ENCODE measurements around the gene PAPLN.

Gene PAPLN

DNA sequence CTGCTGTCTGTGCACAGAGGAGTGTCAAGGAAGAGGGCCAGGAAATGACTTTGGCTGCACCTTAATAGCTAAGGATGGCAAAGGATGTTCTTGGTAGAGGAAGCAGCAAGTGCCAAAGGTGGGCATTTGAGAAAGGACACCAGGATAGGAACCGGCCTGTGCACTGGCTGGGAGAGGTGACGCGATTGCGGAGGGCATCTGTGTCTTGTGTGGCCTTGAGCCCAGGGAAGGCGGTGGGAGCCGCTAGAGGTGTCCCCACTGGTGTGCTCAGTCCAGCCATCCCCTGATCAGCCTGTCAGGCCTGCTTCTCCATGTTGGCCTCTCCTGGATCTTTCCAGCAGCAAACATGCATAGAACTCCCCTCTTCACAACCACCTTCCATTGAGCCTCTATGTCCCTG is 30.2 kb downstream of the PAPLN start:
- Histone ChIP-seq H3K27ac (no peak overlapping the region), H3K9ac (no peak overlapping the region), H3K4me1 (peaks cover 22% of the 10 kb centered on the region), H3K4me2 (no peak overlapping the region), H3K4me3 (no peak overlapping the region), H3K9me3 (no peaks in the 10 kb centered on the region), H4K20me1 (no peaks in the 10 kb centered on the region), H3K27me3 (no peaks in the 10 kb centered on the region), H3K36me3 (peaks cover 7% of the 10 kb centered on the region; the same call in 1 of the 2 replicates)
- TF ChIP-seq Cebpa-rat (IDR thresholded peaks at IDR 0.05), result no peak

DNA sequence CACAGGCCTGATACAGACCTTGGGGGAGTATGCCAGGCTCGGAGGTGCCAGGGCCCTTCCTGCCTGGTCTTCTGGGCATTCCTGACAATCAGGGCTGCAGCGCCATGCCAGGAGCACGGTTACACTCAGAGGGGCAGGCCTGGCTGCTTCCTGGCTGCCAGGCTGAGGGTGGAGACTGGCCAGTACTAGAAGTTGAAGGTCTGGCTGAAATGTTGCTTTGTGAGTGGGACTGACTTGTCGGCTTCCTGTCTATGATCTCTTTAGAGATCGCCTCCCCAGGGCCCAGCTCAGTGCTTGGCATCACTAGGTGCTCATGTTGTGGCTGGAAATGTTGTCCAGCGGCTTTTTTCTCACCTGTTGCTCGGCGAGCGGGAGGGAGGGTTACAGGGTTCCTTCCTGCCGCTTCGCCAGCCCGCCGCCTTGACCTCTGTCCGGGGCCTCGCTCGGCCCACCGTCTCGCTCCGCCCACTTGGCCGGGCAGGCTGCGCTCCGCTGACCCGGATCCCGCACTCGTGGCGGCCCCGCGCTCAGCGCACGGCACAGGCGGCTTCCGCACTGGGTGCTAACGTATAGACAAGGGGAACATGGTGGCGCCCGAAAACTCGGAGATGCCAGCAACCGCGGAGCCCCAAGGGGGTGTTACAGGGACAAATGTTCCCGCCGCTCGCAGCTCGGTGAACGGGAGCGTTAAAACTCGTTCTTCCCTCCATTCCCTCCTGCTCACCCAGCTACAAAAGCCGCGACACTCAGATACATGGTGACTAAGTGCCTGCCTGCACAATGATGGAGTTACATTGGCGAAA is 32.6 kb downstream of the PAPLN start:
- no peak for TF ChIP-seq Cebpa-rat (IDR thresholded peaks at IDR 0.05)
- no peaks in the 10 kb centered on the region for H3K27me3 ChIP-seq
- no peaks in the 10 kb centered on the region for H4K20me1 ChIP-seq
- H3K4me3 ChIP-seq, result peak overlapping the region; percentile 61
- peak overlapping the region; percentile 94 for H3K4me2 ChIP-seq
- H3K36me3 ChIP-seq, result peaks cover 24% of the 10 kb centered on the region
- H3K9me3 ChIP-seq, result no peaks in the 10 kb centered on the region
- peaks cover 22% of the 10 kb centered on the region for H3K4me1 ChIP-seq
- peak overlapping the region; percentile 53; the same call in 1 of the 2 replicates for H3K9ac ChIP-seq
- peak overlapping the region; percentile 22 for H3K27ac ChIP-seq

DNA sequence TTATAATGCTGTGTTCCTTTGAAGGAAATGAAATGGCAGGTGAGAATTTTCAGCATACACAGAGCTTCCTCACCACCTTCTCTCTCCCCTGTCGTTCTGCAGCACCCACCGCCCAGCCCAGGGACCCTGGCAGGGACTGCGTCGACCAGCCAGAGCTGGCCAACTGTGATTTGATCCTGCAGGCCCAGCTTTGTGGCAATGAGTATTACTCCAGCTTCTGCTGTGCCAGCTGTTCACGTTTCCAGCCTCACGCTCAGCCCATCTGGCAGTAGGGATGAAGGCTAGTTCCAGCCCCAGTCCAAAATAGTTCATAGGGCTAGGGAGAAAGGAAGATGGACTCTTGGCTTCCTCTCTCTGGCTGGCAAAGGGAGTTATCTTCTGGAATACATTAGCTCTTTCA is 35.1 kb downstream of the PAPLN start:
- H3K27ac ChIP-seq, result no peak overlapping the region
- peaks cover 32% of the 10 kb centered on the region for H3K4me1 ChIP-seq
- no peak overlapping the region for H3K4me3 ChIP-seq
- no peak overlapping the region for H3K4me2 ChIP-seq
- H3K9me3 ChIP-seq, result no peaks in the 10 kb centered on the region
- H3K36me3 ChIP-seq, result peaks cover 39% of the 10 kb centered on the region
- H3K27me3 ChIP-seq, result no peaks in the 10 kb centered on the region
- no peak overlapping the region for H3K9ac ChIP-seq
- no peak for TF ChIP-seq Cebpa-rat (IDR thresholded peaks at IDR 0.05)
- H4K20me1 ChIP-seq, result no peaks in the 10 kb centered on the region

DNA sequence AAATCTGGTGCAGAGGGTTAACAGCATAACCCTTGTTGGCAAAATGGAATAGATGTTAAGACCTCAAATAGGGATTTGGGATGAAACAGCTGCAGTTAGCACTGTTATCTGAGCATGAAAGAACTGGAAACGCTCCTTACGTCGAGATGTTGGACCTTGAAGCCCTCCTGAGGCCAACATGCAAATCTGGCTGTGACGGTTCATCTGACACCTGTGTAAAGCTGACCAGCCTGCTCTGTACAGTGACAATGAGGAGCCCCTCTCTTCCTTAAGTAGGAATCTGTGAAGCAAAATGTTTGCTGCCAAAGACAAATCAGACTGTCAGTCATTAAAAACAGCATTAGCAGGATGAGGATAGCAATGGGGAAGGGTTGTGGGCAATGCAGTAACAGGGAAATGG is 36.5 kb downstream of the PAPLN start:
- Histone ChIP-seq H4K20me1 (no peaks in the 10 kb centered on the region), H3K4me3 (no peak overlapping the region), H3K4me2 (no peak overlapping the region), H3K9ac (no peak overlapping the region), H3K27ac (no peak overlapping the region), H3K9me3 (no peaks in the 10 kb centered on the region), H3K4me1 (peaks cover 32% of the 10 kb centered on the region), H3K27me3 (no peaks in the 10 kb centered on the region), H3K36me3 (peaks cover 52% of the 10 kb centered on the region)
- TF ChIP-seq Cebpa-rat (IDR thresholded peaks at IDR 0.05), result no peak

DNA sequence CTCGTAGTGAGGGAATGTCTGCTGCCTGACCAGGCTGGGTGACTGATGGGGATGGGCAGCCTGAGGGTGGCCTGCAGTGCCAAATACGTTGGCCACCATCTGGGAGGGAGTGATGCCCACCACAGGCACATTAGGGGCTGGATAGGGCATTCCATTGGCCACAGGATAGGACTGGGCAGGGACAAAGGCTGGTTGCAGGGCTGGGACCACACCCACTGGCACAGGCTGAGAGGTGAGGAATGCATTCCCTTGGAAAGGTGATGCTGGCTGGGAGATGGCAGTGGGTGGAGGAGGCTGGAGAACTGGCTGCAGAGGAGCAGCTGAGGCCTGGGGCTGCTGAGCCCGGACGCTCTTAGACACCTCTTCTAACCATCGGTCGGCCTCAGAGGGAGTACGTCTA is 39.5 kb downstream of the PAPLN start:
- Histone ChIP-seq H4K20me1 (no peaks in the 10 kb centered on the region), H3K36me3 (peaks cover 77% of the 10 kb centered on the region), H3K4me2 (no peak overlapping the region), H3K9ac (no peak overlapping the region), H3K4me3 (no peak overlapping the region), H3K9me3 (no peaks in the 10 kb centered on the region), H3K4me1 (peaks cover 10% of the 10 kb centered on the region; the same call in 1 of the 2 replicates), H3K27me3 (no peaks in the 10 kb centered on the region), H3K27ac (no peak overlapping the region)
- no peak for TF ChIP-seq Cebpa-rat (IDR thresholded peaks at IDR 0.05)

DNA sequence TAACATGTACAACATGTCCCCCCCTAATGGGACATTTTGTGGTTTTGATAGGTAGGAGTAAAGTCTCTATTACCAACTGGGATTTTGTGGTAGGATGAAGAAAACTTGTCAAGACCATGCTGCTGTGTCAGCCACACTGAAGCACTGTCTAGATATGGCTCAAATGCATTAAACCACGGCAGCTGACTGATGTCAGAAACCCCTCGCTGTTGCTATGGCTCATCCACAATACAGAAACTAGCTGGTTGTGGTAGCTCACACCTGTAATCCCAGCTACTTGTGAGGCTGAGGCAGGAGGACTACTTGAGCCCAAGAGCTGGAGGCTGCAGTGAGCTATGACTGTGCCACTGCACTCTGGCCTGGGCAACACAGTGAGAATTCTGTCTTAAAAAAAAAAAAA is 40.1 kb downstream of the PAPLN start:
- no peak for TF ChIP-seq Cebpa-rat (IDR thresholded peaks at IDR 0.05)
- H4K20me1 ChIP-seq, result no peaks in the 10 kb centered on the region
- no peaks in the 10 kb centered on the region for H3K9me3 ChIP-seq
- H3K4me3 ChIP-seq, result no peak overlapping the region
- H3K9ac ChIP-seq, result no peak overlapping the region
- no peaks in the 10 kb centered on the region for H3K27me3 ChIP-seq
- H3K4me1 ChIP-seq, result peaks cover 10% of the 10 kb centered on the region; the same call in 1 of the 2 replicates
- H3K36me3 ChIP-seq, result peaks cover 77% of the 10 kb centered on the region
- no peak overlapping the region for H3K4me2 ChIP-seq
- H3K27ac ChIP-seq, result no peak overlapping the region

DNA sequence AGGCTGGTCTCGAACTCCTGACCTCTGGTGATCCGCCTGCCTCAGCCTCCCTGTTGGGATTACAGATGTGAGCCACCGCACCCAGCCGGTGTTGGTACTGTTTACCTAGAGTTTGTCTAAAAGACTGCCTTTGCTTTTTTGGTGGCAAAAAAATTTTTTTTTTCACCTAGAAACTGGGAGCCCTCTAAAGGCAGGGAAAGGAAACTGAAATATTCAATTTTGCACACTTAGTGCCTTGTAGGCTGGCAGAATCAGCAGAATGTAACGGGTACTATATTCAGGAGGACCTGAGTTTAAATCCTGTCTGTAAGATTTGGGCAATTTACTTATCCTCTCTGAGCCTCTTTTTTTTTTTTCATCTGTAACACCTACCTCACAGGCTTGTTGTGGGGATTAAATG is 43.6 kb downstream of the PAPLN start:
- no peak overlapping the region for H3K27ac ChIP-seq
- H3K4me3 ChIP-seq, result no peak overlapping the region
- no peaks in the 10 kb centered on the region for H4K20me1 ChIP-seq
- H3K36me3 ChIP-seq, result peaks cover 92% of the 10 kb centered on the region
- no peak overlapping the region for H3K4me2 ChIP-seq
- H3K9me3 ChIP-seq, result no peaks in the 10 kb centered on the region
- no peaks in the 10 kb centered on the region for H3K27me3 ChIP-seq
- H3K9ac ChIP-seq, result no peak overlapping the region
- no peak for TF ChIP-seq Cebpa-rat (IDR thresholded peaks at IDR 0.05)
- peaks cover 9% of the 10 kb centered on the region; the same call in 1 of the 2 replicates for H3K4me1 ChIP-seq

DNA sequence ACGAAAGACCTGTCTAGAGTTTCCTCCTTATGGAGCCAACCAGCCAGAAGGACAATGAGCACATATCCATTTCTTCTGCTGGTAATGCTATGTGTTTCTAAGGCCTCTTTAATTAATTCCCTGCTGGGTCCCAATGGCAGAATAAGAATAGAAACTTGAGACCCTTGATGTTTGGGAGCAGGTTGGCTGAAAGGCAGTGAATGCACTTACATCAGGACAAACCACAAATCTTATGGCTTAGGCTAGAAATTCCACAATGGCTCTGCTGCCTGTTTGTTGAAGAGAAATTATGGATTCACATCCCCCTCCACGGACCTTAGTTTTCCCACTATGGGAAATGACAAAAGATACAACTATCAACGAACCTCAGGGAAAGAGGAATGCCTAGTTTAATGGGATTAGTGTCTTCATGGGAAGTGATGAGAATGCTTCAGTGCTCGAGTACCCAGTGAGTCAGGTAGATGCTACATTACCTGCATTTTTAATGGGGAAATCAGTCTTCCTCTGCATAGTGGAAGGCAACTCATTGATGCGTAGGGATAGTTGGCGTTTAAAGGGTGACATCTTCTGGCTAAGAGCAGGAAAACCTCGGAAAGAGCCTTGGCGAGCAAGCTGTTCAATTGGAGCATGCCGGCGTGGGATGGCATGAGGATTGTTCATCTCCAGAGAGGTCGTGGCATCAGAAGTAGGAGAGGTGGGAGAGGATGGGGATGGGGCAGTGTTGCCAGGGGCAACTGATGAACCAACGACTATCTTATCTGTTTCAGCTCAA is 46.5 kb downstream of the PAPLN start:
- Histone ChIP-seq H4K20me1 (no peaks in the 10 kb centered on the region), H3K9ac (no peak overlapping the region), H3K9me3 (no peaks in the 10 kb centered on the region), H3K4me2 (no peak overlapping the region), H3K4me1 (no peaks in the 10 kb centered on the region), H3K36me3 (peaks cover 80% of the 10 kb centered on the region), H3K27me3 (no peaks in the 10 kb centered on the region), H3K4me3 (no peak overlapping the region), H3K27ac (no peak overlapping the region)
- no peak for TF ChIP-seq Cebpa-rat (IDR thresholded peaks at IDR 0.05)

DNA sequence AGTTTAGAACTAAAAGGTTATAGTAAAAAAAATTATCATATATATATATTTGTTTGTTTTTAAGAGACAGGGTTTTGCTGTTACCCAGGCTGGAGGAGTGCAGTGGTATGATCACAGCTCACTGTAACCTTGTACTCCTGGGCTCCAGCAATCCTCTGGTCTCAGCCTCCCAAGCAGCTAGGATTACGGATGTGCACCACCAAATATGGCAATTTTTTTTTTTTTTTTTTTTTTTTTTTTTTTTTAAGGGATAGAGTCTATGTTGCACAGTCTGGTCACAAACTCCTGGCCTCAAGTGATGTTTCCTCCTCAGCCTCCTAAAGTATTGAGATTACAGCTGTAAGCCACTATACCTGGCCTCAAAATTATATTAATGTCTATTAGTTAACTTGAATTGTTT is 48.7 kb downstream of the PAPLN start:
- H3K4me1 ChIP-seq, result no peaks in the 10 kb centered on the region
- TF ChIP-seq Cebpa-rat (IDR thresholded peaks at IDR 0.05), result no peak
- H3K4me2 ChIP-seq, result no peak overlapping the region
- no peaks in the 10 kb centered on the region for H3K9me3 ChIP-seq
- no peak overlapping the region for H3K4me3 ChIP-seq
- H3K9ac ChIP-seq, result no peak overlapping the region
- peaks cover 68% of the 10 kb centered on the region for H3K36me3 ChIP-seq
- no peaks in the 10 kb centered on the region for H3K27me3 ChIP-seq
- H4K20me1 ChIP-seq, result no peaks in the 10 kb centered on the region
- no peak overlapping the region for H3K27ac ChIP-seq

DNA sequence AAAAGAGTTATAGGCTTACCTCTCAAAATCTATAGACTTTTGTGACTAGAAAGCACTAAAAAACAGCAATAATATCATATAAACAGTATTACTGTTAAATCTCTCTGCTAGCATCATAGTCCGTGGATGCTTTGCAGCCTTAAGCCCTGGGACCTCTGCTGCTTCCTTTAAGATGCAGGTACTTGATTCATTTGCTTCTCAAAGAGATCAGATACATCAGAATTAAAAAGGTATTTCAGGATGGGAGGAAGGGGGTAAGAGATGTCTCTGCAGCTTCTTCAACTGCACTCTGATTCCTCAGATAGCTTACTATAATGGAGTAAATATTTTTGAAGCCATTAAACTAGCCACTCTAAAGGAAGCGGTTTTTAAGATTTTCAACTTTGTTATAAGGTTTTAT is 49.3 kb downstream of the PAPLN start:
- peaks cover 68% of the 10 kb centered on the region for H3K36me3 ChIP-seq
- no peaks in the 10 kb centered on the region for H3K4me1 ChIP-seq
- no peak overlapping the region for H3K4me3 ChIP-seq
- H3K9me3 ChIP-seq, result no peaks in the 10 kb centered on the region
- no peaks in the 10 kb centered on the region for H3K27me3 ChIP-seq
- TF ChIP-seq Cebpa-rat (IDR thresholded peaks at IDR 0.05), result no peak
- H3K4me2 ChIP-seq, result no peak overlapping the region
- no peak overlapping the region for H3K27ac ChIP-seq
- no peak overlapping the region for H3K9ac ChIP-seq
- H4K20me1 ChIP-seq, result no peaks in the 10 kb centered on the region
